ENCODE results near the gene EEFSEC.

- TF ChIP-seq CTCF (IDR thresholded peaks at IDR 0.05) (no peak), ZFX (IDR thresholded peaks at IDR 0.05; ENCODE audit: borderline replicate concordance) (no peak)
These were observed 159.0 kb downstream of the EEFSEC start for GRCh38 chr3:128312271-128312670.
